SU-DHL-6 (cell line): ENCODE results near the gene DAPK1.

Source experiments
- H2AFZ ChIP-seq: fragments of 200-600 bp; sonication (generic); 2 replicates; pipeline ENCODE4 v1.6.1; 2014; ENCODE audit warnings: low read depth, mild to moderate bottlenecking, moderate library complexity, mixed read lengths, antibody characterized with exemption, low read length; ENCODE audit not compliant: severe bottlenecking
- H3F3A ChIP-seq: fragments of 200-600 bp; shearing (Covaris generic); 2 replicates; pipeline ENCODE4 v1.6.0; 2016; ENCODE audit warnings: antibody characterized with exemption, mild to moderate bottlenecking; ENCODE audit not compliant: insufficient read depth
- H3K27ac ChIP-seq: fragments of 200-600 bp; sonication (generic); 2 replicates; pipeline ENCODE4 v1.5.1; 2016; ENCODE audit warnings: low read depth, mild to moderate bottlenecking, low read length, moderate library complexity, mixed read lengths
- H3K27me3 ChIP-seq: fragments of 200-600 bp; sonication (generic), shearing (Covaris generic); 2 replicates; pipeline ENCODE4 v1.6.0; 2014; ENCODE audit warnings: mild to moderate bottlenecking, low read length
- H3K36me3 ChIP-seq: fragments of 200-600 bp; sonication (generic); 2 replicates; pipeline ENCODE4 v1.6.1; 2014; ENCODE audit warnings: mild to moderate bottlenecking, low read length, mixed read lengths
- H3K4me2 ChIP-seq: fragments of 300-600, 200-600 bp; shearing (Covaris generic), sonication (generic); 2 replicates; pipeline ENCODE4 v1.6.0; 2014; ENCODE audit warnings: low read length, low read depth, mild to moderate bottlenecking; ENCODE audit not compliant: poor library complexity, severe bottlenecking
- H3K4me3 ChIP-seq: fragments of 200-600 bp; sonication (generic); 2 replicates; pipeline ENCODE4 v1.5.1; 2014; ENCODE audit warnings: antibody characterized with exemption, low read length, mild to moderate bottlenecking, mixed read lengths; ENCODE audit not compliant: insufficient read depth, poor library complexity, severe bottlenecking
- H3K79me2 ChIP-seq: fragments of 200-600 bp; sonication (generic); 2 replicates; pipeline ENCODE4 v1.6.1; 2014; ENCODE audit warnings: mild to moderate bottlenecking, low read length, moderate library complexity; ENCODE audit not compliant: insufficient read depth
- H3K9ac ChIP-seq: fragments of 200-600 bp; sonication (generic); 2 replicates; pipeline ENCODE4 v1.7.0; 2014; ENCODE audit warnings: mild to moderate bottlenecking, low read length
- H3K9me2 ChIP-seq: fragments of 200-600 bp; sonication (generic); replicated peaks from 2 replicates; pipeline ENCODE4 v1.6.1; 2014; ENCODE audit warnings: low read length; ENCODE audit not compliant: insufficient read depth
- H3K9me3 ChIP-seq: fragments of 200-600 bp; sonication (generic); 2 replicates; pipeline ENCODE4 v1.6.1; 2014; ENCODE audit warnings: low read length, mixed read lengths; ENCODE audit not compliant: insufficient read depth
- H4K20me1 ChIP-seq: fragments of 200-600 bp; sonication (generic); 2 replicates; pipeline ENCODE4 v1.6.1; 2014; ENCODE audit warnings: low read depth, mild to moderate bottlenecking, antibody characterized with exemption, low read length, moderate library complexity, mixed read lengths
- CTCF ChIP-seq: fragments of 200-600 bp; sonication (generic); IDR thresholded peaks from one replicate; pipeline ENCODE4 v1.5.1; 2017; ENCODE audit warnings: antibody characterized with exemption, mild to moderate bottlenecking, low read length, moderate library complexity; ENCODE audit not compliant: insufficient read depth, poor library complexity, severe bottlenecking
- EZH2phosphoT487 ChIP-seq: fragments of 200-600 bp; sonication (generic), shearing (Covaris generic); conservative IDR thresholded peaks from 2 replicates; pipeline ENCODE4 v1.6.1; 2018; ENCODE audit warnings: mild to moderate bottlenecking, antibody characterized with exemption, low read length, moderate library complexity, mixed read lengths

The DAPK1 gene

DNA sequence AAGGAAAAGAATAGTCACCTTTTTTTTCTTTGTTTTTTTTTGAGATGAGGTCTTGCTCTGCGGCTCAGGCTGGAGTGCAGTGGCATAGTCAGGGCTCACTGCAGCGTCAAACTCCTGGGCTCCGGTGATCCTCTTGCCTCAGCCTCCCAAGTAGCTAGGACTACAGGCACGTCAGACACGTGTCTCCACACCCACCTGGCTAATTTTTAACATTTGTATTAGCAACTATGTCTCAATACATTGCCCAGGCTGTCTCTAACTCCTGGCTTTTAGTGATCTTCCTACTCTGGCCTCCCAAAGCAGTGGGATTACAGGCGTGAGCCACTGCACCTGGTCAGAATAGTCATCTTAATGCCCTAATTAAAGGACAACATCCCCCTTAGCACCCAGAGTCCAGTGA, 173.8 kb downstream of the DAPK1 start:
- Histone ChIP-seq H3K4me2 (no peak overlapping the region), H3F3A (no peaks in the 10 kb centered on the region), H3K79me2 (no peaks in the 10 kb centered on the region), H3K36me3 (no peaks in the 10 kb centered on the region), H3K27me3 (no peaks in the 10 kb centered on the region), H3K27ac (no peak overlapping the region), H3K9me3 (peaks cover 5% of the 10 kb centered on the region; the same call in 1 of the 2 replicates), H3K4me3 (no peak overlapping the region), H3K9me2 (no peaks in the 10 kb centered on the region), H4K20me1 (no peaks in the 10 kb centered on the region), H3K9ac (no peak overlapping the region), H2AFZ (no peak overlapping the region)
- TF ChIP-seq CTCF (no peak), EZH2phosphoT487 (no peak)

- Histone ChIP-seq H3K9me2 (no peaks in the 10 kb centered on the region), H3K4me2 (no peak overlapping the region), H3K79me2 (no peaks in the 10 kb centered on the region), H3K9me3 (peaks cover 5% of the 10 kb centered on the region; the same call in 1 of the 2 replicates), H4K20me1 (no peaks in the 10 kb centered on the region), H3K27me3 (no peaks in the 10 kb centered on the region), H3K36me3 (no peaks in the 10 kb centered on the region), H3F3A (no peaks in the 10 kb centered on the region), H3K9ac (no peak overlapping the region), H3K27ac (no peak overlapping the region), H2AFZ (no peak overlapping the region), H3K4me3 (no peak overlapping the region)
- TF ChIP-seq EZH2phosphoT487 (no peak), CTCF (no peak)
Observed at GRCh38 chr9:87671925-87672324, 174.3 kb downstream of the DAPK1 start.

GRCh38 chr9:87672586-87672985, 174.9 kb downstream of the DAPK1 start:
- no peak overlapping the region for H3K4me3 ChIP-seq
- no peaks in the 10 kb centered on the region for H3F3A ChIP-seq
- no peaks in the 10 kb centered on the region for H4K20me1 ChIP-seq
- no peaks in the 10 kb centered on the region for H3K9me3 ChIP-seq
- no peaks in the 10 kb centered on the region for H3K27me3 ChIP-seq
- no peaks in the 10 kb centered on the region for H3K79me2 ChIP-seq
- H3K4me2 ChIP-seq = no peak overlapping the region
- no peaks in the 10 kb centered on the region for H3K9me2 ChIP-seq
- no peak overlapping the region for H2AFZ ChIP-seq
- H3K27ac ChIP-seq = no peak overlapping the region
- H3K36me3 ChIP-seq = no peaks in the 10 kb centered on the region
- H3K9ac ChIP-seq = no peak overlapping the region
- TF ChIP-seq EZH2phosphoT487 (no peak), CTCF (no peak)

- no peaks in the 10 kb centered on the region for H3K9me3 ChIP-seq
- no peaks in the 10 kb centered on the region for H3K27me3 ChIP-seq
- H3K27ac ChIP-seq = no peak overlapping the region
- no peak for TF ChIP-seq CTCF
- no peak for TF ChIP-seq EZH2phosphoT487
- no peaks in the 10 kb centered on the region for H3F3A ChIP-seq
- no peaks in the 10 kb centered on the region for H4K20me1 ChIP-seq
- H3K4me2 ChIP-seq = no peak overlapping the region
- H3K79me2 ChIP-seq = no peaks in the 10 kb centered on the region
- H3K9me2 ChIP-seq = no peaks in the 10 kb centered on the region
- no peak overlapping the region for H2AFZ ChIP-seq
- no peak overlapping the region for H3K9ac ChIP-seq
- H3K4me3 ChIP-seq = no peak overlapping the region
- no peaks in the 10 kb centered on the region for H3K36me3 ChIP-seq
Observed at GRCh38 chr9:87673446-87674120, 175.9 kb downstream of the DAPK1 start.
